OCI-LY3 (cell line): ENCODE data around the gene KIAA0930.
A peak's percentile ranks its signal among the peaks of the same experiment; 100 is the strongest.

Experiments
- H2AFZ ChIP-seq: fragments of 200-600, 300-600 bp; shearing (Covaris generic); 2 replicates; pipeline ENCODE4 v1.6.0; 2014; ENCODE audit warnings: antibody characterized with exemption, low read depth, low read length
- H3K27ac ChIP-seq: fragments of 200-600, 300-600 bp; sonication (generic); 2 replicates; pipeline ENCODE4 v1.5.1; 2014; ENCODE audit warnings: mild to moderate bottlenecking, low read length, moderate library complexity, mixed read lengths
- H3K27me3 ChIP-seq: fragments of 200-600, 300-600 bp; sonication (generic); 2 replicates; pipeline ENCODE4 v1.6.1; 2014; ENCODE audit warnings: low read depth, low read length, mixed read lengths
- H3K36me3 ChIP-seq: fragments of 200-600, 300-600 bp; sonication (generic); replicated peaks from 2 replicates; pipeline ENCODE3; 2014; ENCODE audit warnings: low read depth, low read length, mixed read lengths
- H3K4me1 ChIP-seq: fragments of 300-600, 200-600 bp; sonication (generic); 2 replicates; pipeline ENCODE4 v1.6.1; 2014; ENCODE audit warnings: low read length, mixed read lengths
- H3K4me2 ChIP-seq: fragments of 200-600, 300-600 bp; sonication (generic); 2 replicates; pipeline ENCODE4 v1.6.1; 2014; ENCODE audit warnings: low read length, mixed read lengths
- H3K4me3 ChIP-seq: fragments of 300-600, 200-600 bp; sonication (generic); 2 replicates; pipeline ENCODE4 v1.5.1; 2014; ENCODE audit warnings: antibody characterized with exemption, mild to moderate bottlenecking, low read length, moderate library complexity
- H3K79me2 ChIP-seq: fragments of 300-600, 200-600 bp; shearing (Covaris generic); 2 replicates; pipeline ENCODE4 v1.6.1; 2014; ENCODE audit warnings: mild to moderate bottlenecking, low read length, mixed read lengths
- H3K9ac ChIP-seq: fragments of 300-600, 200-600 bp; shearing (Covaris generic); 2 replicates; pipeline ENCODE4 v1.6.0; 2014; ENCODE audit warnings: mild to moderate bottlenecking, low read length, moderate library complexity
- H3K9me3 ChIP-seq: fragments of 200-600, 300-600 bp; shearing (Covaris generic); 2 replicates; pipeline ENCODE4 v1.6.1; 2014; ENCODE audit warnings: low read length, mixed read lengths; ENCODE audit not compliant: insufficient read depth
- H4K20me1 ChIP-seq: fragments of 200-600, 300-600 bp; sonication (generic); 2 replicates; pipeline ENCODE4 v1.6.1; 2016; ENCODE audit warnings: low read length, mixed read lengths; ENCODE audit not compliant: insufficient read depth
- CTCF ChIP-seq: fragments of 200-600, 300-600 bp; sonication (generic); IDR thresholded peaks from 2 replicates; pipeline ENCODE4 v1.5.1; 2014; ENCODE audit warnings: antibody characterized with exemption, low read length, low read depth
- EZH2phosphoT487 ChIP-seq: fragments of 200-600 bp; shearing (Covaris generic); IDR thresholded peaks from 2 replicates; pipeline ENCODE4 v1.6.1; 2018; ENCODE audit warnings: antibody characterized with exemption, mixed run types, low read depth

Gene KIAA0930

GRCh38 chr22:45210991-45211390 is 29.7 kb downstream of the KIAA0930 start:
- no peak overlapping the region for H3K4me3 ChIP-seq
- no peak overlapping the region for H3K27ac ChIP-seq
- H3K4me2 ChIP-seq, result no peak overlapping the region
- peaks cover 13% of the 10 kb centered on the region; the same call in 1 of the 2 replicates for H4K20me1 ChIP-seq
- no peak for TF ChIP-seq CTCF
- TF ChIP-seq EZH2phosphoT487, result no peak
- H3K4me1 ChIP-seq, result peaks cover 10% of the 10 kb centered on the region
- no peaks in the 10 kb centered on the region for H3K79me2 ChIP-seq
- H3K9me3 ChIP-seq, result no peaks in the 10 kb centered on the region
- H3K36me3 ChIP-seq, result no peaks in the 10 kb centered on the region
- H3K9ac ChIP-seq, result no peak overlapping the region
- H3K27me3 ChIP-seq, result no peaks in the 10 kb centered on the region
- no peak overlapping the region for H2AFZ ChIP-seq

- no peaks in the 10 kb centered on the region for H3K79me2 ChIP-seq
- 0 out of 2 replicates have a peak, but pooled peaks cover 13% of the 10 kb centered on the region for H4K20me1 ChIP-seq
- peaks cover 10% of the 10 kb centered on the region for H3K4me1 ChIP-seq
- no peaks in the 10 kb centered on the region for H3K36me3 ChIP-seq
- H3K9me3 ChIP-seq, result no peaks in the 10 kb centered on the region
- no peak overlapping the region for H3K4me3 ChIP-seq
- H2AFZ ChIP-seq, result no peak overlapping the region
- no peaks in the 10 kb centered on the region for H3K27me3 ChIP-seq
- H3K9ac ChIP-seq, result no peak overlapping the region
- no peak overlapping the region for H3K27ac ChIP-seq
- H3K4me2 ChIP-seq, result no peak overlapping the region
- TF ChIP-seq EZH2phosphoT487 (no peak), CTCF (no peak)
Observed at GRCh38 chr22:45210577-45210976, 30.1 kb downstream of the KIAA0930 start.

- 0 out of 2 replicates have a peak, but pooled peaks cover 13% of the 10 kb centered on the region for H4K20me1 ChIP-seq
- H3K4me1 ChIP-seq, result peaks cover 10% of the 10 kb centered on the region
- no peaks in the 10 kb centered on the region for H3K27me3 ChIP-seq
- H3K36me3 ChIP-seq, result no peaks in the 10 kb centered on the region
- H3K79me2 ChIP-seq, result no peaks in the 10 kb centered on the region
- no peak overlapping the region for H2AFZ ChIP-seq
- no peak overlapping the region for H3K4me2 ChIP-seq
- TF ChIP-seq CTCF (no peak), EZH2phosphoT487 (no peak)
- no peaks in the 10 kb centered on the region for H3K9me3 ChIP-seq
- H3K27ac ChIP-seq, result no peak overlapping the region
- H3K4me3 ChIP-seq, result no peak overlapping the region
- H3K9ac ChIP-seq, result no peak overlapping the region
Observed at GRCh38 chr22:45210174-45210573, 30.5 kb downstream of the KIAA0930 start.

- H3K27ac ChIP-seq, result no peak overlapping the region
- no peak overlapping the region for H3K4me2 ChIP-seq
- no peaks in the 10 kb centered on the region for H3K9me3 ChIP-seq
- H4K20me1 ChIP-seq, result 0 out of 2 replicates have a peak, but pooled peaks cover 10% of the 10 kb centered on the region
- no peak overlapping the region for H3K9ac ChIP-seq
- no peak overlapping the region for H3K4me3 ChIP-seq
- no peaks in the 10 kb centered on the region for H3K27me3 ChIP-seq
- no peaks in the 10 kb centered on the region for H3K79me2 ChIP-seq
- H3K4me1 ChIP-seq, result peaks cover 10% of the 10 kb centered on the region
- no peaks in the 10 kb centered on the region for H3K36me3 ChIP-seq
- peak; percentile 67 for TF ChIP-seq CTCF
- no peak for TF ChIP-seq EZH2phosphoT487
- no peak overlapping the region for H2AFZ ChIP-seq
Observed at GRCh38 chr22:45208993-45209838, 31.5 kb downstream of the KIAA0930 start.
